ENCODE results near the gene ALOX5. TPM values are rescaled to one million over a fixed set of nuclear protein-coding genes. Genes with fewer than 3 reads are reported as not detected.
A peak's percentile ranks its signal among the peaks of the same experiment; 100 is the strongest.

Gene ALOX5
- total and polyA plus RNA-seq, 2 donors (not counting 1 experiment from before 2014, with no cell fraction given), result 354 to 888 TPM

DNA sequence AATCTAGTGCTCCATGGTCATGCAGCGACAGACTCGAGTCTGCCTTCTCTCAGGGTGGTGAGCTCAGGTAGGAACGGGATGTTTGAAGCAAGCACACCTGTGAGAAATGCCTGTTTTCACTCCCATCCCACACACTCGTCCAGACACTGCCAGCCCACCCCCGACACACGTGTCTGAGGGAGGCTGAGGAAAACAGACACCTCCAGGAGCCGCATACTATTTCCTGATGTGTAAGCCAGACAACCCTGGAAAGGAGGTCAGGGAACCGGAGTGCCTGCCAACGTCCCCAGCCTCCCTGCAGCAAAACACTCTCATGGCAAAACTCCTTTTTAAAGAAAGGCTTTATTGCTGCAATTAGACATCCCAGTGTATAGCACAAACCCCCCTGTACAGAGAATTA, 80.2 kb downstream of the ALOX5 start:
- Histone ChIP-seq H4K20me1 (ENCODE audit: control insufficient read depth, insufficient read depth, low read length, poor library complexity, severe bottlenecking) (no peaks in the 10 kb centered on the region), H3K9ac (ENCODE audit: low read length) (no peak overlapping the region), H3K27me3 (replicated peaks in 1 of 4; ENCODE audit: control extremely low read depth in 1 of 4, control insufficient read depth in 3 of 4, insufficient read depth in 4 of 4, low read length in 3 of 4) (no peaks in the 10 kb centered on the region), H2AFZ (ENCODE audit: insufficient read depth, low read depth, low read length, poor library complexity, severe bottlenecking) (no peak overlapping the region), H3K4me1 (ENCODE audit: control insufficient read depth in 2 of 2, insufficient read depth in 2 of 2, low read length in 2 of 2) (peaks cover 17 to 25% of the 10 kb centered on the region in 2 donors), H3K9me3 (ENCODE audit: control extremely low read depth in 1 of 3, control insufficient read depth in 2 of 3, insufficient read depth in 1 of 3, low read length in 2 of 3) (peaks cover 0 to 2% (median 0%) of the 10 kb centered on the region in 3 donors), H3K36me3 (replicated peaks in 1 of 2; ENCODE audit: control extremely low read depth in 1 of 2, control insufficient read depth in 1 of 2, extremely low read depth in 1 of 2, insufficient read depth in 2 of 2, low read length in 1 of 2) (peaks cover 1 to 43% of the 10 kb centered on the region in 2 experiments), H3K27ac (ENCODE audit: low read length in 2 of 2) (no peak overlapping the region), H3K79me2 (ENCODE audit: control insufficient read depth, insufficient read depth, low read length) (peaks cover 47% of the 10 kb centered on the region), H3K4me2 (replicated peaks; ENCODE audit: low read depth, low read length, poor library complexity, severe bottlenecking) (no peak overlapping the region), H3K4me3 (ENCODE audit: control extremely low read depth in 1 of 5, extremely low read depth in 1 of 5, insufficient read depth in 1 of 5, low read depth in 2 of 5, low read length in 4 of 5) (no peak overlapping the region)
- POLR2A ChIA-PET, result no interaction called here
- H3K27ac Mint-ChIP-seq, result peak overlapping the region; percentile 60
- ATAC-seq (ENCODE audit: low read depth) (no peak), DNase-seq (no peak)
- CTCF ChIA-PET, result interaction anchor here (1.6 to 2.5 kb wide), 2 partner anchors 8 to 11 kb away, joined by 5 to 13 read pairs; no protein-coding TSS in a partner anchor
- no peaks in the 10 kb centered on the region for H3K27me3 Mint-ChIP-seq
- TF ChIP-seq, protein P1, sequence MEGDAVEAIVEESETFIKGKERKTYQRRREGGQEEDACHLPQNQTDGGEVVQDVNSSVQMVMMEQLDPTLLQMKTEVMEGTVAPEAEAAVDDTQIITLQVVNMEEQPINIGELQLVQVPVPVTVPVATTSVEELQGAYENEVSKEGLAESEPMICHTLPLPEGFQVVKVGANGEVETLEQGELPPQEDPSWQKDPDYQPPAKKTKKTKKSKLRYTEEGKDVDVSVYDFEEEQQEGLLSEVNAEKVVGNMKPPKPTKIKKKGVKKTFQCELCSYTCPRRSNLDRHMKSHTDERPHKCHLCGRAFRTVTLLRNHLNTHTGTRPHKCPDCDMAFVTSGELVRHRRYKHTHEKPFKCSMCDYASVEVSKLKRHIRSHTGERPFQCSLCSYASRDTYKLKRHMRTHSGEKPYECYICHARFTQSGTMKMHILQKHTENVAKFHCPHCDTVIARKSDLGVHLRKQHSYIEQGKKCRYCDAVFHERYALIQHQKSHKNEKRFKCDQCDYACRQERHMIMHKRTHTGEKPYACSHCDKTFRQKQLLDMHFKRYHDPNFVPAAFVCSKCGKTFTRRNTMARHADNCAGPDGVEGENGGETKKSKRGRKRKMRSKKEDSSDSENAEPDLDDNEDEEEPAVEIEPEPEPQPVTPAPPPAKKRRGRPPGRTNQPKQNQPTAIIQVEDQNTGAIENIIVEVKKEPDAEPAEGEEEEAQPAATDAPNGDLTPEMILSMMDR (IDR thresholded peaks at IDR 0.05), result no peak
- no peak for TF ChIP-seq EZH2 (IDR thresholded peaks at IDR 0.05; ENCODE audit: borderline replicate concordance, insufficient read depth, low read depth, low read length, poor library complexity, severe bottlenecking)
- 97% methylated on average over 8 of the region's 9 CpGs for WGBS (ENCODE audit: insufficient coverage)
- H3K4me3 Mint-ChIP-seq, result no peak overlapping the region
- peaks cover 41% of the 10 kb centered on the region for H3K4me1 Mint-ChIP-seq
- H3K9me3 Mint-ChIP-seq (ENCODE audit: insufficient read depth), result peaks cover 4% of the 10 kb centered on the region
- intact Hi-C loops (cut with micrococcal nuclease), result no loop called here

DNA sequence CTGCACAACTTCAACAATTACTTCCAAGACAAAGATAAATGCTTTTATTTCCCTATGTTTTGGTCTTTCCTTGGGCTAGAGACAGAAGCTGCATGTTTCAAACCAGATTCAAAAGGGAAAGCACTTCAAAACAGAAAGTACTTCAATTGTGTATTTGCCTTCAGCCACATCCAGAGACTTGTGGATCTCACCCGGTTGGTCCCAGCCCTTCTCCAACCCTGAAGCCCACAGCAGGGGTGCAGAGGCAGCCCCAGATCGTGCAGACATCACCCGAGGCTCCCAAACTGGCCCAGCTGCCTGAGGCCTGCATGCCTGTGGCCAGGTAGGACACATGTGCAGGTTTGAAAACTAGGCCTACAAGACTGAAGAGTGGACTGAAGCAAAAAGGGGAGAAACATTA, 80.8 kb downstream of the ALOX5 start:
- Histone ChIP-seq H3K36me3 (replicated peaks in 1 of 2; ENCODE audit: control extremely low read depth in 1 of 2, control insufficient read depth in 1 of 2, extremely low read depth in 1 of 2, insufficient read depth in 2 of 2, low read length in 1 of 2) (peaks cover 1 to 43% of the 10 kb centered on the region in 2 experiments), H3K79me2 (ENCODE audit: control insufficient read depth, insufficient read depth, low read length) (peaks cover 53% of the 10 kb centered on the region), H2AFZ (ENCODE audit: insufficient read depth, low read depth, low read length, poor library complexity, severe bottlenecking) (no peak overlapping the region), H3K4me2 (replicated peaks; ENCODE audit: low read depth, low read length, poor library complexity, severe bottlenecking) (no peak overlapping the region), H3K4me1 (ENCODE audit: control insufficient read depth in 2 of 2, insufficient read depth in 2 of 2, low read length in 2 of 2) (peaks cover 23 to 31% of the 10 kb centered on the region in 2 donors), H3K4me3 (ENCODE audit: control extremely low read depth in 1 of 5, extremely low read depth in 1 of 5, insufficient read depth in 1 of 5, low read depth in 2 of 5, low read length in 4 of 5) (no peak overlapping the region), H3K9me3 (ENCODE audit: control extremely low read depth in 1 of 3, control insufficient read depth in 2 of 3, insufficient read depth in 1 of 3, low read length in 2 of 3) (peaks cover 0 to 2% (median 0%) of the 10 kb centered on the region in 3 donors), H3K27ac (ENCODE audit: low read length in 2 of 2) (peak overlapping the region in 1 of 2 donors; percentile 2), H3K9ac (ENCODE audit: low read length) (no peak overlapping the region), H4K20me1 (ENCODE audit: control insufficient read depth, insufficient read depth, low read length, poor library complexity, severe bottlenecking) (no peaks in the 10 kb centered on the region), H3K27me3 (replicated peaks in 1 of 4; ENCODE audit: control extremely low read depth in 1 of 4, control insufficient read depth in 3 of 4, insufficient read depth in 4 of 4, low read length in 3 of 4) (no peaks in the 10 kb centered on the region)
- no peaks in the 10 kb centered on the region for H3K27me3 Mint-ChIP-seq
- peak overlapping the region; percentile 60 for H3K27ac Mint-ChIP-seq
- TF ChIP-seq EZH2 (IDR thresholded peaks at IDR 0.05; ENCODE audit: borderline replicate concordance, insufficient read depth, low read depth, low read length, poor library complexity, severe bottlenecking), result no peak
- TF ChIP-seq, protein P1 (IDR thresholded peaks at IDR 0.05), result no peak
- H3K4me1 Mint-ChIP-seq, result peaks cover 47% of the 10 kb centered on the region
- ChIA-PET CTCF (interaction anchor here (2.5 kb wide), 1 partner anchor 10 kb away, joined by 13 read pairs; no protein-coding TSS in a partner anchor), POLR2A (no interaction called here)
- DNase-seq, result no peak
- no peak overlapping the region for H3K4me3 Mint-ChIP-seq
- peaks cover 4% of the 10 kb centered on the region for H3K9me3 Mint-ChIP-seq (ENCODE audit: insufficient read depth)
- no peak for ATAC-seq (ENCODE audit: low read depth)
- WGBS (ENCODE audit: insufficient coverage), result 82% methylated on average over 3 of the region's 3 CpGs
- intact Hi-C loops (cut with micrococcal nuclease), result no loop called here
